MM.1S (cell line): ENCODE data around the gene SLFN11.

Experiments used
- DNase-seq: peaks from one replicate; pipeline ENCODE4 v3.0.0-alpha.2; 2015
- H2AFZ ChIP-seq: fragments of 300-600 bp; sonication (generic); 2 replicates; pipeline ENCODE4 v1.6.0; 2016; ENCODE audit warnings: antibody characterized with exemption, low read length
- H3F3A ChIP-seq: fragments of 300-600 bp; sonication (generic); 2 replicates; pipeline ENCODE4 v1.6.1; 2016; ENCODE audit warnings: mild to moderate bottlenecking, antibody characterized with exemption, low read length, moderate library complexity, mixed read lengths; ENCODE audit not compliant: insufficient read depth
- H3K27ac ChIP-seq: fragments of 300-600 bp; sonication (generic); 2 replicates; pipeline ENCODE4 v1.5.1; 2016; ENCODE audit warnings: mild to moderate bottlenecking, low read length
- H3K27me3 ChIP-seq: fragments of 300-600 bp; sonication (generic); replicated peaks from 2 replicates; pipeline ENCODE4 v1.6.0; 2016; ENCODE audit warnings: low read length; ENCODE audit not compliant: insufficient read depth
- H3K36me3 ChIP-seq: fragments of 300-600 bp; sonication (generic); replicated peaks from 2 replicates; pipeline ENCODE4 v1.6.1; 2016; ENCODE audit warnings: mild to moderate bottlenecking, low read length, mixed read lengths; ENCODE audit not compliant: insufficient read depth
- H3K4me1 ChIP-seq: fragments of 300-600 bp; sonication (generic); 2 replicates; pipeline ENCODE4 v1.6.1; 2016; ENCODE audit warnings: low read length, mixed read lengths
- H3K4me2 ChIP-seq: fragments of 300-600 bp; sonication (generic); 2 replicates; pipeline ENCODE4 v1.6.0; 2016; ENCODE audit warnings: low read depth, low read length
- H3K4me3 ChIP-seq: fragments of 300-600 bp; sonication (generic); 2 replicates; pipeline ENCODE4 v1.5.1; 2016; ENCODE audit warnings: low read length, mixed read lengths
- H3K79me2 ChIP-seq: fragments of 300-600 bp; sonication (generic); 2 replicates; pipeline ENCODE4 v1.6.1; 2016; ENCODE audit warnings: mixed run types, low read length, mixed read lengths
- H3K9ac ChIP-seq: fragments of 300-600 bp; sonication (generic); 2 replicates; pipeline ENCODE4 v1.6.1; 2016; ENCODE audit warnings: low read length, mixed read lengths
- H3K9me2 ChIP-seq: fragments of 300-600 bp; sonication (generic); replicated peaks from 2 replicates; pipeline ENCODE4 v1.6.1; 2016; ENCODE audit warnings: mild to moderate bottlenecking, low read length, mixed read lengths; ENCODE audit not compliant: insufficient read depth
- H3K9me3 ChIP-seq: fragments of 300-600 bp; sonication (generic); replicated peaks from 2 replicates; pipeline ENCODE4 v1.6.1; 2016; ENCODE audit warnings: mild to moderate bottlenecking, low read length, mixed read lengths; ENCODE audit not compliant: insufficient read depth
- H4K20me1 ChIP-seq: fragments of 300-600 bp; sonication (generic); 2 replicates; pipeline ENCODE4 v1.6.1; 2016; ENCODE audit warnings: mild to moderate bottlenecking, low read length, moderate library complexity, mixed read lengths; ENCODE audit not compliant: insufficient read depth
- EZH2 ChIP-seq: fragments of 300-600 bp; sonication (generic); optimal IDR thresholded peaks from 2 replicates; pipeline ENCODE3; 2017; ENCODE audit warnings: low read depth, mild to moderate bottlenecking, antibody characterized with exemption, low read length, mixed read lengths
- EZH2phosphoT487 ChIP-seq: fragments of 300-600 bp; sonication (generic); IDR thresholded peaks from 2 replicates; pipeline ENCODE4 v1.6.1; 2018; ENCODE audit warnings: antibody characterized with exemption, low read length
- TF ChIP-seq, protein P1 (sequence below): fragments of 300-600 bp; sonication (generic); IDR thresholded peaks from 2 replicates; pipeline ENCODE4 v1.5.1; 2016; ENCODE audit warnings: antibody characterized with exemption, low read length, mixed read lengths

The SLFN11 gene

DNA sequence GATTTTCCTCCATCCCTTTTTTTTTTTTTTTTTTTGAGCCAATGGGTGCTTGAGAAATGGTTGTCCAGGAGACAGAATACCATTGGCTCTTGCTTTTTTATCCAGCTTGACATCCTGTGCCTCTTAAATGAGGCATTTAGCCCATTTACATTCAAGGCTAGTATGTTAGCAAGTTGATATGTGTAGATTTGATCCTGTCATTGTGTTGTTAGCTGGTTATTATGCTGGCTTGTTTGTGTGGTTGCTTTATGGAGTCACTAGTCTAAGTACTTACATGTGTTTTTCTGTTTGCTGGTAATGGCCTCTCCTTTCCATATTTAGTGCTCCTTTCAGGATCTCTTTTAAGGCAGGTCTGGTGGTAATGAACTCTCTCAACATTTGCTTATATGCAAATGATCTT is 14.1 kb upstream of the SLFN11 start:
- Histone ChIP-seq H4K20me1 (no peaks in the 10 kb centered on the region), H3K9me3 (no peaks in the 10 kb centered on the region), H3K27me3 (no peaks in the 10 kb centered on the region), H3K79me2 (no peaks in the 10 kb centered on the region), H3F3A (no peaks in the 10 kb centered on the region), H3K9me2 (no peaks in the 10 kb centered on the region), H2AFZ (no peak overlapping the region), H3K4me1 (peaks cover 3% of the 10 kb centered on the region; the same call in 1 of the 2 replicates), H3K27ac (no peak overlapping the region), H3K4me3 (no peak overlapping the region), H3K36me3 (no peaks in the 10 kb centered on the region), H3K4me2 (no peak overlapping the region), H3K9ac (no peak overlapping the region)
- no peak for TF ChIP-seq EZH2
- no peak for TF ChIP-seq EZH2phosphoT487
- TF ChIP-seq, protein P1, sequence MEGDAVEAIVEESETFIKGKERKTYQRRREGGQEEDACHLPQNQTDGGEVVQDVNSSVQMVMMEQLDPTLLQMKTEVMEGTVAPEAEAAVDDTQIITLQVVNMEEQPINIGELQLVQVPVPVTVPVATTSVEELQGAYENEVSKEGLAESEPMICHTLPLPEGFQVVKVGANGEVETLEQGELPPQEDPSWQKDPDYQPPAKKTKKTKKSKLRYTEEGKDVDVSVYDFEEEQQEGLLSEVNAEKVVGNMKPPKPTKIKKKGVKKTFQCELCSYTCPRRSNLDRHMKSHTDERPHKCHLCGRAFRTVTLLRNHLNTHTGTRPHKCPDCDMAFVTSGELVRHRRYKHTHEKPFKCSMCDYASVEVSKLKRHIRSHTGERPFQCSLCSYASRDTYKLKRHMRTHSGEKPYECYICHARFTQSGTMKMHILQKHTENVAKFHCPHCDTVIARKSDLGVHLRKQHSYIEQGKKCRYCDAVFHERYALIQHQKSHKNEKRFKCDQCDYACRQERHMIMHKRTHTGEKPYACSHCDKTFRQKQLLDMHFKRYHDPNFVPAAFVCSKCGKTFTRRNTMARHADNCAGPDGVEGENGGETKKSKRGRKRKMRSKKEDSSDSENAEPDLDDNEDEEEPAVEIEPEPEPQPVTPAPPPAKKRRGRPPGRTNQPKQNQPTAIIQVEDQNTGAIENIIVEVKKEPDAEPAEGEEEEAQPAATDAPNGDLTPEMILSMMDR, result no peak
- no peak for DNase-seq

DNA sequence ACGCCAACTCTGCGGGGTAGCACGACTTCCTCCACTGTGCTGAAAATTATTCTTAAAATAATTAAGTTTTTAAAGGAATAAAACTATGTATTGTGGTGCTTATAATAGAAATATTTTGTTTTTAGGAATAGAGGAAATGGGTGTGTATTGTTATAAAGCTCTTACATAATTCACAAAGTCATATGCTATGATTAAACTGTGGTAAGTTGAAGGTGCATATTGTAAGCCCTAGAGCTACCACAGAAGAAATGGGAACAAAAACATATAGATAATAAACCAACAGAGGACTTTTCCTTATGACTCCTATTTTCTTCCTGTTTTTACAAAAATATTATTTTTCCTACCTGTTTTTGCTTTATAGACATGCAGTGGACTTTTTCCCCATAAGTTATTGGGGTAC is 4.3 kb upstream of the SLFN11 start:
- DNase-seq, result no peak
- no peaks in the 10 kb centered on the region for H4K20me1 ChIP-seq
- no peaks in the 10 kb centered on the region for H3K27me3 ChIP-seq
- H3K4me1 ChIP-seq, result peaks cover 9% of the 10 kb centered on the region; the same call in 1 of the 2 replicates
- peaks cover 20% of the 10 kb centered on the region for H3F3A ChIP-seq
- H2AFZ ChIP-seq, result no peak overlapping the region
- H3K4me3 ChIP-seq, result no peak overlapping the region
- no peaks in the 10 kb centered on the region for H3K36me3 ChIP-seq
- H3K9me3 ChIP-seq, result no peaks in the 10 kb centered on the region
- peaks cover 1% of the 10 kb centered on the region for H3K79me2 ChIP-seq
- TF ChIP-seq, protein P1, result no peak
- TF ChIP-seq EZH2 (no peak), EZH2phosphoT487 (no peak)
- H3K4me2 ChIP-seq, result no peak overlapping the region
- H3K9me2 ChIP-seq, result no peaks in the 10 kb centered on the region
- H3K9ac ChIP-seq, result no peak overlapping the region
- H3K27ac ChIP-seq, result no peak overlapping the region

DNA sequence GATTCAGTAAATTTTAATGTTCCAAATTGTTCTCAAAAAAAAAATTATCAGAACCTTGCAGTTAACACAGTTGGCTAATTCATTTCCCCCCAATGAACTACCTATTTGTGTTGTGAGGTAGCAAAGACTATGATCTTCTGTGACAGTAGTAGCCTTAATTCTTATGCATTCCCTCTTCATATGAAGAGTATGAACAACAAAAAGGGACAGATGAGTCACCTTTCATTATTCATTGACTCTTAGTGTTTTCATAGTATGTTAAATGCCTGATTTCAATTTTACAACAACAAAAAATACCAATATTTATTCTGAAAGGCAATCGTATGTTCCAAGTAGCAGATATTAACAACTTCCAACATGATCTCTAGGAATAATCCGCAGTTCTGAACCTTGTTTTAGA is 3.6 kb upstream of the SLFN11 start:
- H3K9me2 ChIP-seq, result no peaks in the 10 kb centered on the region
- no peaks in the 10 kb centered on the region for H4K20me1 ChIP-seq
- peaks cover 9% of the 10 kb centered on the region for H3K4me1 ChIP-seq
- no peak overlapping the region for H3K4me3 ChIP-seq
- TF ChIP-seq EZH2 (no peak), EZH2phosphoT487 (no peak)
- TF ChIP-seq, protein P1, result no peak
- no peak overlapping the region for H2AFZ ChIP-seq
- H3K9ac ChIP-seq, result no peak overlapping the region
- no peaks in the 10 kb centered on the region for H3K9me3 ChIP-seq
- no peak overlapping the region for H3K4me2 ChIP-seq
- no peak for DNase-seq
- peaks cover 8% of the 10 kb centered on the region for H3K79me2 ChIP-seq
- no peaks in the 10 kb centered on the region for H3K27me3 ChIP-seq
- H3K36me3 ChIP-seq, result no peaks in the 10 kb centered on the region
- no peak overlapping the region for H3K27ac ChIP-seq
- H3F3A ChIP-seq, result peaks cover 26% of the 10 kb centered on the region
